ENCODE measurements around the gene LNX2. TPM values are rescaled to one million over a fixed set of nuclear protein-coding genes. Genes with fewer than 3 reads are reported as not detected.

LNX2 gene
- total RNA-seq, 4 donors from 2014 or later, result 10.2 to 14.1 (median 12.8) TPM

GRCh38 chr13:27496006-27496405 is 124.3 kb downstream of the LNX2 start:
- Histone ChIP-seq H3K36me3 (no peaks in the 10 kb centered on the region), H3K4me3 (no peak overlapping the region), H3K9me3 (no peaks in the 10 kb centered on the region), H3K27ac (replicated peaks in 1 of 4) (no peak overlapping the region), H3K27me3 (no peaks in the 10 kb centered on the region), H3K4me1 (no peaks in the 10 kb centered on the region)
- no peak for DNase-seq (ENCODE audit: extremely low spot score)
- TF ChIP-seq EP300 (IDR thresholded peaks at IDR 0.05) (no peak), POLR2AphosphoS5 (IDR thresholded peaks at IDR 0.05) (no peak), CTCF (IDR thresholded peaks at IDR 0.05) (no peak), POLR2A (IDR thresholded peaks at IDR 0.05; ENCODE audit: low read depth) (no peak)
- intact Hi-C loops (cut with DNase I), result no loop called here
- WGBS, result 60% methylated on average over 4 of the region's 4 CpGs

Other genes starting within 250 kb of the LNX2 start
- 100 to 1,000 TPM; 129 to 197 (median 140) TPM for gene GTF3A, start 195.9 kb downstream of the LNX2 start, total RNA-seq
- gene MTIF3, start 170.0 kb downstream of the LNX2 start, total RNA-seq, result 10 to 100 TPM; 45.1 to 86.6 (median 67.5) TPM
- gene POLR1D, start 1.4 kb upstream of the LNX2 start, total RNA-seq, result 100 to 1,000 TPM; 110 to 148 (median 124) TPM
- gene GSX1, start 172.0 kb upstream of the LNX2 start, total RNA-seq, result not detected